GM23338 (cell line): ENCODE results near the gene PHF5A.

ENCODE experiments used
- CREB1 ChIP-seq: fragments of 250-450 bp; sonication (Bioruptor Pico); IDR thresholded peaks from 2 replicates; pipeline ENCODE4 v1.5.0; 2020; ENCODE audit warnings: low read depth, mild to moderate bottlenecking, moderate library complexity
- CTCF ChIP-seq, 2 experiments: fragments of 200-600 bp in 1 of 2; sonication (generic) in 1 of 2; conservative IDR thresholded peaks; 2 replicates each; pipeline versions ENCODE4 v1.5.1 to v1.6.1; 2016 to 2017; ENCODE audit warnings: antibody characterized with exemption in 2 of 2, low read depth in 2 of 2, mild to moderate bottlenecking in 2 of 2, moderate library complexity in 1 of 2
- EZH2 ChIP-seq: fragments of 200-600 bp; sonication (generic); IDR thresholded peaks from one replicate; pipeline ENCODE4 v1.8.0; 2017; ENCODE audit warnings: antibody characterized with exemption, mild to moderate bottlenecking, low read depth; ENCODE audit not compliant: unreplicated experiment

- TF ChIP-seq CTCF (conservative IDR thresholded peaks at IDR 0.05; ENCODE audit: low read depth in 2 of 2) = no peak
- no peak for TF ChIP-seq EZH2
- no peak for TF ChIP-seq CREB1 (CRISPR knock-in tag)
These were observed 42.7 kb downstream of the PHF5A start for GRCh38 chr22:41425660-41426365.
